GM21360 (cell line): ENCODE data around the gene PLXNB1.

Source experiments
- ATAC-seq: cut with Tn5 transposase; IDR thresholded peaks from one replicate; pipeline ENCODE4 v1.9.1; 2021; ENCODE audit warnings: mild to moderate bottlenecking, moderate library complexity; ENCODE audit not compliant: unreplicated experiment

The PLXNB1 gene

GRCh38 chr3:48371651-48372376 lies 58.1 kb downstream of the PLXNB1 start, which contains the start of gene FBXW12:
Gene FBXW12, plus strand, starts transcription at chr3:48372219. Its CDS starts 549 bp downstream, at chr3:48372768.
- no peak for ATAC-seq

- ATAC-seq = no peak
Observed at GRCh38 chr3:48370333-48370713, 59.6 kb downstream of the PLXNB1 start.

GRCh38 chr3:48369693-48370332 lies 60.1 kb downstream of the PLXNB1 start:
- ATAC-seq = no peak

- no peak for ATAC-seq
Observed at GRCh38 chr3:48367201-48367600, 62.7 kb downstream of the PLXNB1 start.

- no peak for ATAC-seq
Observed at GRCh38 chr3:48364840-48365239, 65.0 kb downstream of the PLXNB1 start.

- ATAC-seq = no peak
Observed at GRCh38 chr3:48361928-48362327, 68.0 kb downstream of the PLXNB1 start.

GRCh38 chr3:48356419-48356818 lies 73.5 kb downstream of the PLXNB1 start:
- no peak for ATAC-seq

GRCh38 chr3:48353987-48354386 lies 75.9 kb downstream of the PLXNB1 start:
- ATAC-seq = no peak
